Endothelial cell of umbilical vein (primary cell): ENCODE results near the gene TFDP1. TPM values are rescaled to one million over a fixed set of nuclear protein-coding genes. Genes with fewer than 3 reads are reported as not detected.

Source experiments
- BruUV-seq: library from RNA; stranded (reverse); fragments of 400-500 nt; replicated peaks from 2 replicates; lab custom pipeline; 2021; lab: Mats Ljungman, UMichigan
- CTCF ChIA-PET: fragments of 300-600, 350-600 bp; sonication (Branson Sonifier 250); formaldehyde crosslinking; loops from one replicate; lab custom pipeline; 2021; ENCODE audit warnings: antibody characterized with exemption, inconsistent platforms; lab: Charles Lee
- POLR2A ChIA-PET: fragments of 300-600, 350-600 bp; sonication (Branson Sonifier 250); formaldehyde crosslinking; loops from one replicate; lab custom pipeline; 2021; ENCODE audit warnings: antibody characterized with exemption, inconsistent platforms; lab: Charles Lee
- DNase-seq: peaks from one replicate; pipeline ENCODE4 v3.0.0-alpha.2; 2011; ENCODE audit warnings: low read depth, low spot score
- FAIRE-seq: peaks from 2 replicates; lab custom pipeline; 2011; peaks lifted over from hg19 to GRCh38; lab: Jason Lieb, UNC
- H2AFZ ChIP-seq: 2 replicates; pipeline ENCODE4 v1.6.0; 2012; ENCODE audit warnings: low read depth, low read length, control low read depth, inconsistent platforms
- H3K27ac ChIP-seq: 2 replicates; pipeline ENCODE4 v1.5.1; 2011; ENCODE audit warnings: low read depth, mild to moderate bottlenecking, control low read depth, low read length, moderate library complexity; ENCODE audit not compliant: insufficient read depth
- H3K27me3 ChIP-seq, 2 experiments: 2 replicates each; pipeline versions ENCODE4 v1.6.0 to v1.6.1; 2011; ENCODE audit warnings: low read length in 2 of 2, mixed read lengths in 1 of 2; ENCODE audit not compliant: control insufficient read depth in 2 of 2, insufficient read depth in 2 of 2
- H3K36me3 ChIP-seq, 2 experiments: 2 replicates in 1 of 2; 3 replicates in 1 of 2; pipeline ENCODE4 v1.5.1; 2011; ENCODE audit warnings: low read length in 2 of 2, mild to moderate bottlenecking in 1 of 2, moderate library complexity in 1 of 2; ENCODE audit not compliant: control insufficient read depth in 2 of 2, insufficient read depth in 2 of 2; ENCODE audit errors: extremely low read depth in 1 of 2
- H3K4me1 ChIP-seq: 3 replicates; pipeline ENCODE4 v1.5.1; 2011; ENCODE audit warnings: mild to moderate bottlenecking, low read length; ENCODE audit not compliant: control insufficient read depth, insufficient read depth; ENCODE audit errors: extremely low read depth
- H3K4me2 ChIP-seq: 2 replicates; pipeline ENCODE4 v1.6.1; 2011; ENCODE audit warnings: low read length, control low read depth, mixed read lengths; ENCODE audit not compliant: insufficient read depth
- H3K4me3 ChIP-seq, 3 experiments: fragments of 200-600 bp in 1 of 3; sonication (generic), shearing (Covaris generic) in 1 of 3; replicated peaks in 1 of 3; 2 replicates each; pipeline ENCODE4 v1.5.1; 2011 to 2016; ENCODE audit warnings: control low read depth in 3 of 3, low read length in 3 of 3, mild to moderate bottlenecking in 2 of 3, inconsistent platforms in 1 of 3, low read depth in 1 of 3, moderate library complexity in 1 of 3; ENCODE audit not compliant: insufficient read depth in 1 of 3
- H3K79me2 ChIP-seq: 2 replicates; pipeline ENCODE4 v1.6.0; 2012; ENCODE audit warnings: low read length, inconsistent platforms; ENCODE audit not compliant: control insufficient read depth, insufficient read depth
- H3K9ac ChIP-seq: replicated peaks from 2 replicates; pipeline ENCODE3; 2011; ENCODE audit warnings: low read length, control low read depth; ENCODE audit not compliant: insufficient read depth; ENCODE audit errors: extremely low read depth
- H3K9me1 ChIP-seq: replicated peaks from 3 replicates; pipeline ENCODE4 v1.6.0; 2011; ENCODE audit warnings: mild to moderate bottlenecking, low read length; ENCODE audit not compliant: control insufficient read depth, insufficient read depth; ENCODE audit errors: extremely low read depth
- H3K9me3 ChIP-seq: replicated peaks from 2 replicates; pipeline ENCODE4 v1.5.1; 2012; ENCODE audit warnings: low read length, inconsistent platforms; ENCODE audit not compliant: control insufficient read depth, insufficient read depth
- H4K20me1 ChIP-seq: replicated peaks from 2 replicates; pipeline ENCODE3; 2011; ENCODE audit warnings: mild to moderate bottlenecking, low read length; ENCODE audit not compliant: control insufficient read depth, insufficient read depth; ENCODE audit errors: extremely low read depth
- EZH2 ChIP-seq: IDR thresholded peaks from 2 replicates; pipeline ENCODE4 v1.6.1; 2012; ENCODE audit warnings: borderline replicate concordance, low read depth, mild to moderate bottlenecking, moderate library complexity, low read length, inconsistent platforms; ENCODE audit not compliant: severe bottlenecking
- GATA2 ChIP-seq: IDR thresholded peaks from 2 replicates; pipeline ENCODE4 v1.7.0; 2011; ENCODE audit warnings: low read depth, mild to moderate bottlenecking, moderate library complexity, mixed read lengths, low read length; ENCODE audit not compliant: insufficient read length, insufficient read depth
- JUN ChIP-seq: IDR thresholded peaks from 2 replicates; pipeline ENCODE4 v1.6.1; 2011; ENCODE audit warnings: borderline replicate concordance, low read depth; ENCODE audit not compliant: insufficient read length, insufficient read depth
- MYC ChIP-seq: IDR thresholded peaks from one replicate; pipeline ENCODE4 v1.6.1; 2011; ENCODE audit warnings: mild to moderate bottlenecking, low read depth, low read length
- POLR2A ChIP-seq: IDR thresholded peaks from 2 replicates; pipeline ENCODE4 v1.6.1; 2012; ENCODE audit warnings: low read depth, mild to moderate bottlenecking, control low read depth, low read length
- POLR2AphosphoS5 ChIP-seq: IDR thresholded peaks from 2 replicates; pipeline ENCODE4 v1.6.1; 2012; ENCODE audit warnings: low read depth, mild to moderate bottlenecking, control low read depth, low read length, moderate library complexity; ENCODE audit not compliant: insufficient read depth
- dilution Hi-C: fragments of 300-500 bp; cut with MboI; formaldehyde crosslinking; loops from one replicate; pipeline ENCODE4 v1.15.0; 2019; ENCODE audit warnings: low sequenced_read_pairs; ENCODE audit not compliant: extremely low pct_ligation_motif_present
- intact Hi-C: fragments of 100-400 bp; cut with micrococcal nuclease; formaldehyde crosslinking; loops from one replicate; pipeline ENCODE4 v1.10.0; 2022
- polyA plus RNA-seq, 4 experiments: library from polyadenylated mRNA; depleted of rRNA in 3 of 4; stranded (reverse) in 3 of 4; unstranded in 1 of 4; fragments of >200 nt; gene quantifications; 2 replicates each; pipeline versions ENCODE4 v1.2.1 to v1.2.3, GENCODE V29; 2011 to 2012; ENCODE audit warnings: missing spikeins in 1 of 4
- total RNA-seq: library from RNA; stranded (reverse); gene quantifications from 2 replicates; pipeline ENCODE4 v1.2.3, GENCODE V29; 2021
- TF ChIP-seq, protein P1 (sequence below), 2 donors: IDR thresholded peaks; 1 replicate in 1 of 2; 2 replicates in 1 of 2; pipeline ENCODE4 v1.5.1; 2011; ENCODE audit warnings: low read length in 2 of 2, mild to moderate bottlenecking in 2 of 2, moderate library complexity in 2 of 2, control low read depth in 1 of 2, inconsistent platforms in 1 of 2, low read depth in 1 of 2; ENCODE audit not compliant: insufficient read depth in 1 of 2; ENCODE audit errors: extremely low read depth in 1 of 2
- TF ChIP-seq, protein P2 (sequence below): IDR thresholded peaks from 2 replicates; pipeline ENCODE4 v1.6.1; 2011; ENCODE audit not compliant: insufficient read depth, insufficient read length

Gene TFDP1
- total and polyA plus RNA-seq, 2 donors (not counting 3 experiments of a cell fraction or from before 2014, with no cell fraction given) = 64.3 to 137 TPM

DNA sequence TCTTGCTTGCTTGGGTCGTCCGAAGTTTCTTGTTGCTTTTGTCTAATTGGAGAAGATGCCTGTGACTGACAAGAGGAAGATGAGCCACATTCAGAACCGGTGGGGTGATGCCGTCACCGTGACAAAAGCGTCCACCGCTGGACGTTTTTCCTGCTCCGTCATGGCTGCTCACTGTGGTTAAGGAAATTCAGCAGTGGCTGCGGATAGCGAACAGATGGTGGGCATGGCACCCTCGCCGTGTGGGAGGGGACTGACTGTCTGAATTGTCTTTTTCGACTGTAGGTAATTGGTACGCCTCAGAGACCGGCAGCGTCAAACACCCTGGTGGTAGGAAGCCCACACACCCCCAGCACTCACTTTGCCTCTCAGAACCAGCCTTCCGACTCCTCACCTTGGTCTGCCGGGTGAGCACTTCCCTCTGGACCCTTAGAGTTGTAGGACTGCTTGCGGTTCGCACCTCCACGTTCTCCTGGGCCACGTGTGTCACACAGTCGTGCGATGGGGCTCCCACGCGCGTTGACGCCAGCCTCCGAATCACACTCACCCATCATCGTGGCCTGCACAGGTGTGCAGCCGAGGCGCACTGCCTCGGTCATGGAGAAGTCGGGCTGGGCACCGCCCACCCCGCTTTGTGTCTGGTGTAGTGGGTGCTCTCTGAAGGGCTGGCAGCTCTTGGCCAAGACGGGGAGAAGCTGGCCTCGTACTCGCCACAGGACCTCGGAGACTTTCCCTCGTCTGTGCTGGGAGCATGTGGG, 47.0 kb downstream of the TFDP1 start:
- no peaks in the 10 kb centered on the region for H4K20me1 ChIP-seq

DNA sequence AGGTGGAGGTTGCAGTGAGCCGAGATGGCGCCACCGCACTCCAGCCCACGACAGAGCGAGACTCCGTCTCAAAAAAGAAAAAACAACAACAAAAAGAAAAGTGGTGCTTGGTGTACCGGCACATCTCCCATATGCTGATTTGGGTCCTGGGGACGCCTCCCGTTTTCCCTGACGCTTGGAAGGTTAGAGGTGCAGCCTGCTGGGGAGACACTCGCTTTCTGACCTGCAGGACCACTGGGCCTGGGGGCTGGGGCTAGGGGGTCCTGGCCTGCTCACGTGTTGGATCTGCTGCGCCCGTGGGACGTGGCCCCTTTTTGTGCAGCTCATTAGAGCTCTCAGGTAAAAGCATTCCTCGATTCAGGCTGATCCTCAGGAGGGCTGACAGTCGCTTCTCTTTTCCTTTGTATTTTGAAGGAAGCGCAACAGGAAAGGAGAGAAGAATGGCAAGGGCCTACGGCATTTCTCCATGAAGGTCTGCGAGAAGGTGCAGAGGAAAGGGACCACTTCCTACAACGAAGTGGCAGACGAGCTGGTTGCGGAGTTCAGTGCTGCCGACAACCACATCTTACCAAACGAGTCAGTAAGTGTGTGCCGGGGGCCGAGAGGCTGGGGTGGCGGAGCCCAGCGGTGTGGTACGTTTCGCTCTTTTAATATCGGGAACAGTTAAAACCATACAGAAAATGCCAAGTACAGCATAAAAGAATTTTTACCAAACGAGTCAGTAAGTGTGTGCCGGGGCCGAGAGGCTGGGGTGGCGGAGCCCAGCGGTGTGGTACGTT, 48.3 kb downstream of the TFDP1 start:
- BruUV-seq = no TSS peak
- dilution Hi-C loops (no loop called here), intact Hi-C loops (no loop called here)
- Histone ChIP-seq H3K36me3 (peaks cover 12 to 53% of the 10 kb centered on the region in 2 experiments), H3K4me2 (no peak overlapping the region), H3K4me3 (no peak overlapping the region), H3K9me1 (no peaks in the 10 kb centered on the region), H3K9ac (no peak overlapping the region), H3K4me1 (no peaks in the 10 kb centered on the region), H3K9me3 (no peaks in the 10 kb centered on the region), H3K27ac (no peak overlapping the region), H3K27me3 (no peaks in the 10 kb centered on the region), H2AFZ (no peak overlapping the region), H3K79me2 (peaks cover 30% of the 10 kb centered on the region), H4K20me1 (no peaks in the 10 kb centered on the region)
- TF ChIP-seq, protein P1, sequence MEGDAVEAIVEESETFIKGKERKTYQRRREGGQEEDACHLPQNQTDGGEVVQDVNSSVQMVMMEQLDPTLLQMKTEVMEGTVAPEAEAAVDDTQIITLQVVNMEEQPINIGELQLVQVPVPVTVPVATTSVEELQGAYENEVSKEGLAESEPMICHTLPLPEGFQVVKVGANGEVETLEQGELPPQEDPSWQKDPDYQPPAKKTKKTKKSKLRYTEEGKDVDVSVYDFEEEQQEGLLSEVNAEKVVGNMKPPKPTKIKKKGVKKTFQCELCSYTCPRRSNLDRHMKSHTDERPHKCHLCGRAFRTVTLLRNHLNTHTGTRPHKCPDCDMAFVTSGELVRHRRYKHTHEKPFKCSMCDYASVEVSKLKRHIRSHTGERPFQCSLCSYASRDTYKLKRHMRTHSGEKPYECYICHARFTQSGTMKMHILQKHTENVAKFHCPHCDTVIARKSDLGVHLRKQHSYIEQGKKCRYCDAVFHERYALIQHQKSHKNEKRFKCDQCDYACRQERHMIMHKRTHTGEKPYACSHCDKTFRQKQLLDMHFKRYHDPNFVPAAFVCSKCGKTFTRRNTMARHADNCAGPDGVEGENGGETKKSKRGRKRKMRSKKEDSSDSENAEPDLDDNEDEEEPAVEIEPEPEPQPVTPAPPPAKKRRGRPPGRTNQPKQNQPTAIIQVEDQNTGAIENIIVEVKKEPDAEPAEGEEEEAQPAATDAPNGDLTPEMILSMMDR (IDR thresholded peaks at IDR 0.05; ENCODE audit: extremely low read depth in 1 of 2, insufficient read depth in 1 of 2, low read depth in 1 of 2, low read length in 2 of 2) = no peak
- TF ChIP-seq POLR2A (no peak), EZH2 (no peak), MYC (no peak), JUN (no peak)
- POLR2A ChIA-PET = no interaction called here
- FAIRE-seq (no peak), DNase-seq (no peak)
- CTCF ChIA-PET = no interaction called here

More for the DNA sequence above, 47.0 kb downstream of the TFDP1 start:
- BruUV-seq = no TSS peak
- H3K27me3 ChIP-seq = no peaks in the 10 kb centered on the region
- H3K4me1 ChIP-seq = no peaks in the 10 kb centered on the region
- no peak overlapping the region for H3K9ac ChIP-seq
- H3K36me3 ChIP-seq = peaks cover 3 to 41% of the 10 kb centered on the region in 2 experiments
- H3K27ac ChIP-seq = no peak overlapping the region
- H3K9me3 ChIP-seq = no peaks in the 10 kb centered on the region
- FAIRE-seq (no peak), DNase-seq (no peak)
- H2AFZ ChIP-seq = no peak overlapping the region
- H3K4me2 ChIP-seq = no peak overlapping the region
- intact Hi-C loops (no loop called here), dilution Hi-C loops (no loop called here)
- ChIA-PET POLR2A (no interaction called here), CTCF (no interaction called here)
- peaks cover 42% of the 10 kb centered on the region for H3K79me2 ChIP-seq
- no peak overlapping the region for H3K4me3 ChIP-seq
- TF ChIP-seq GATA2 = no peak
- TF ChIP-seq POLR2AphosphoS5 = no peak
- TF ChIP-seq POLR2A = no peak
- TF ChIP-seq, protein P2, sequence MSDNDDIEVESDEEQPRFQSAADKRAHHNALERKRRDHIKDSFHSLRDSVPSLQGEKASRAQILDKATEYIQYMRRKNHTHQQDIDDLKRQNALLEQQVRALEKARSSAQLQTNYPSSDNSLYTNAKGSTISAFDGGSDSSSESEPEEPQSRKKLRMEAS = no peak
- H3K9me1 ChIP-seq = no peaks in the 10 kb centered on the region
